ENCODE data around the gene CNTN4.

DNA sequence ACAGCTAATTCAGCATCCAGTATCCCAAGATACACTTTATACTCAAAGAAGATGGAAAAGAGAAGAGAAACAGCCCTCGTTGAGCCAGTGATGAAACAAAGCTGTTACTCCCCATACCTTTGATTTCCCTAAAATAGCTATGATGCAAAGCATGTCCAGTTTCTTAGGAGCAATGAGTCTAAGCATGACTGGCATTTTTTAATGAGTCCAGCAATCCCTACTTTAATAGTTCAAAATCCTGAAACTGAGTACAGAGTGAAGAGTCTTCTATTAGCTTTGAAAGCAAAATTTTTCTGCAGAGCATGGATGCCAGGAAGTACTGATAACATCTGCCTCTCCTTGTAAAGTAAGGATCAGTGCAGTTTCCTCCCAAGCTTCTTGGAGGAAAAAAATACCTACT lies 708.8 kb downstream of the CNTN4 start:
- TF ChIP-seq CTCF (IDR thresholded peaks at IDR 0.05) (no peak), EZH2 (IDR thresholded peaks at IDR 0.05) (no peak), EZH2phosphoT487 (IDR thresholded peaks at IDR 0.05) (no peak)
